Mammary epithelial cell (primary cell): Measurements from ENCODE around the gene CELF3.

Source experiments
- EZH2 ChIP-seq: IDR thresholded peaks from 2 replicates; pipeline ENCODE4 v1.6.1; 2012; ENCODE audit warnings: low read length, inconsistent platforms, borderline replicate concordance
- TF ChIP-seq, protein P1 (sequence below), 2 donors: IDR thresholded peaks in 1 of 2; conservative IDR thresholded peaks in 1 of 2; 2 replicates each; pipeline ENCODE4 v1.5.1; 2011 to 2012; ENCODE audit warnings: inconsistent platforms in 2 of 2, low read length in 2 of 2, mild to moderate bottlenecking in 2 of 2, control low read depth in 1 of 2, low read depth in 1 of 2; ENCODE audit not compliant: insufficient read depth in 1 of 2; ENCODE audit errors: extremely low read depth in 1 of 2

DNA sequence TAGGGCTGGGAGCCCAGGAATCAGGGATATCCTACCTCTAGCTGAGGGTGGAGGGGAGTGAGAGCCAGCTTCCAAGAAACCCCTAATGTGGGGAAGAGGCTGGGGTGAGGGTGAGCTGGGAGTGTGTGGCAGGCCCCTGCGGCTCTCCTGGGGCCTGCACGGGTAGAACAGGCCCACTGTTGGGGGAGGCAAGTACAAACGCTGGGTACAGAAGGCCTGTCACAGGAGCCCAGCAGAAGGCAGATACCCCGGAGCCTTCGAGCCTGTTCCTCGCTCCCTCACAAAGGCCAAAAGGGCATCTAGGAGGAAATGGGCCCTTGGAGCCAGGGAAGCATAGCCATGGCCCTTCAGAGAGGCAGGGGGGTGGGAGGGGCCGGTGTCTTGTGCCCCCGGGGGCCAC lies 13.7 kb downstream of the CELF3 start:
- TF ChIP-seq, protein P1, sequence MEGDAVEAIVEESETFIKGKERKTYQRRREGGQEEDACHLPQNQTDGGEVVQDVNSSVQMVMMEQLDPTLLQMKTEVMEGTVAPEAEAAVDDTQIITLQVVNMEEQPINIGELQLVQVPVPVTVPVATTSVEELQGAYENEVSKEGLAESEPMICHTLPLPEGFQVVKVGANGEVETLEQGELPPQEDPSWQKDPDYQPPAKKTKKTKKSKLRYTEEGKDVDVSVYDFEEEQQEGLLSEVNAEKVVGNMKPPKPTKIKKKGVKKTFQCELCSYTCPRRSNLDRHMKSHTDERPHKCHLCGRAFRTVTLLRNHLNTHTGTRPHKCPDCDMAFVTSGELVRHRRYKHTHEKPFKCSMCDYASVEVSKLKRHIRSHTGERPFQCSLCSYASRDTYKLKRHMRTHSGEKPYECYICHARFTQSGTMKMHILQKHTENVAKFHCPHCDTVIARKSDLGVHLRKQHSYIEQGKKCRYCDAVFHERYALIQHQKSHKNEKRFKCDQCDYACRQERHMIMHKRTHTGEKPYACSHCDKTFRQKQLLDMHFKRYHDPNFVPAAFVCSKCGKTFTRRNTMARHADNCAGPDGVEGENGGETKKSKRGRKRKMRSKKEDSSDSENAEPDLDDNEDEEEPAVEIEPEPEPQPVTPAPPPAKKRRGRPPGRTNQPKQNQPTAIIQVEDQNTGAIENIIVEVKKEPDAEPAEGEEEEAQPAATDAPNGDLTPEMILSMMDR (conservative IDR thresholded peaks at IDR 0.05 in 1 of 2, IDR thresholded peaks at IDR 0.05 in 1 of 2; ENCODE audit: extremely low read depth in 1 of 2, insufficient read depth in 1 of 2, low read depth in 1 of 2, low read length in 2 of 2) = no peak
- TF ChIP-seq EZH2 = no peak
